IPS-15b (cell line): ENCODE data around the gene SLC1A4.

Experiments
- H3K27me3 ChIP-seq: one replicate; pipeline ENCODE4 v1.6.1; 2013; ENCODE audit warnings: low read length; ENCODE audit not compliant: control insufficient read depth, insufficient read depth
- H3K36me3 ChIP-seq: one replicate; pipeline ENCODE4 v1.6.1; 2013; ENCODE audit warnings: low read length; ENCODE audit not compliant: control insufficient read depth, insufficient read depth
- H3K4me1 ChIP-seq: one replicate; pipeline ENCODE4 v1.6.1; 2013; ENCODE audit warnings: mild to moderate bottlenecking, low read length; ENCODE audit not compliant: control insufficient read depth, insufficient read depth
- H3K4me3 ChIP-seq: one replicate; pipeline ENCODE4 v1.5.1; 2013; ENCODE audit warnings: low read depth, low read length
- H3K9ac ChIP-seq: one replicate; pipeline ENCODE4 v1.6.1; 2013; ENCODE audit warnings: low read depth, mild to moderate bottlenecking, low read length
- H3K9me3 ChIP-seq: one replicate; pipeline ENCODE4 v1.6.1; 2013; ENCODE audit warnings: mild to moderate bottlenecking, low read length; ENCODE audit not compliant: control insufficient read depth, insufficient read depth

SLC1A4 gene

DNA sequence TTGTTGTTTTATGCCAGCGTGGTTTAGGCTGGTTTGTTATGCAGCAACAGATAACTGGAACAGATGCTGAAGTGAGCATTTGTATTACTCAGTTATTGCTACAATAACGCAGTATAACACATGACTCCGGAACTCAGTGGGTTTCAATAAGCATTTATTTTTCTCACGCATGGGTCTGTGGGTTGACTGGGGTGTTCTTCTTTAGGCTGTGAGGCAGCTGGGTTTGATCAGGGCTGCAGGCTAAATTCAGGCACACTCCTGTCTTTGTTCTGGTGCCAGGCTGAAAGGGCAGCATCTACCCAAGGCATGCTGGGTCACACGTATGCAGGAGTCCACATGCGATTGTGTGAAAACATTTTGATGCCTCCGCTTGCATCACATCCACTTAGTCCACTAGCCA lies 3.8 kb upstream of the SLC1A4 start:
- Histone ChIP-seq H3K4me3 (no peak overlapping the region), H3K27me3 (peaks cover 41% of the 10 kb centered on the region)

DNA sequence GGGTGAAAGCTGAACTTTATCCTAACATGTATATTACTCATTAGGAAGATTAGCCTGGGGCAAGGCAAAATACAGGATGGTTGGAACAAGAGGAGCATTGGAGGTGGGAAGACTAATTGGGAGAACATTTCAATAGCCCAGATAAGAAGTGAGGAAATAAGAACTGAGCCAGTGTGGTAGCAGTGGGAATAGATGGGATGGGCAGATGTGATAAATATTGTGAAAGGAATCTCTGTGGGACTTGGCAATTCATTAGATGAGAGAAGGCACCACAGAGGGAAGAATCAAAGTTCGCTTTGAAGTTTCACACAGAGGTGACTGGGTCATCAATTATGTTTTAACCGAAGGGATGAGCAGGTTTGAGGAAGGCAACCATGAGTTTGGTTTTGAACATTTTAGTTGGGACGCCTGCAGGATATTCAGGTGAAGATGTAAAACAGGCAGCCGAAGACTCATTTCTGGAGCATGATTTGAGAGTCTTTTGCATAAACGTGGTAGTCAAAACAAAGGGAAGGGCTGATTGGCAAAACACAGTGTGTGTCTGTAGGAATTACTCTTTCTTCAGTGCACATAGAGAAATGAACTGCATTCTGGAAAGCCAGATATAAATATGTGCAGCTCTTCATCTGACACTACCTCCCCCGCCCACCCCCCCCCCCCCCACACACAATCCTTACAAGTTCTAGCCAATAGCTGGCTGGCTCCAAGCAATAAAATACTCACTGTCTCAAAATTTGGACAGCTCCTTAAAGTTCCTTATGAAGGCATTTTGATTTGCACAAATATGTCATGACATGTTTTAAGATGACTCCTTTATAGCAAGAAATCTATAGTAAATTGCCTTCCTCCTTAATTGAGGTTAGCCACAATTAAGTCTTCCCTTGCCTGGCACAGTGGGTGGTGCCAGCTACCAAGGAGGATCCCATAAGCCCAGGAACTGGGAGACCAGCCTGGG lies 1.9 kb upstream of the SLC1A4 start:
- Histone ChIP-seq H3K4me1 (no peaks in the 10 kb centered on the region), H3K9me3 (no peaks in the 10 kb centered on the region), H3K4me3 (no peak overlapping the region), H3K9ac (no peak overlapping the region), H3K27me3 (peaks cover 57% of the 10 kb centered on the region), H3K36me3 (no peaks in the 10 kb centered on the region)

More for the DNA sequence above, 3.8 kb upstream of the SLC1A4 start:
- Histone ChIP-seq H3K4me1 (no peaks in the 10 kb centered on the region), H3K9ac (no peak overlapping the region), H3K9me3 (no peaks in the 10 kb centered on the region), H3K36me3 (no peaks in the 10 kb centered on the region)

DNA sequence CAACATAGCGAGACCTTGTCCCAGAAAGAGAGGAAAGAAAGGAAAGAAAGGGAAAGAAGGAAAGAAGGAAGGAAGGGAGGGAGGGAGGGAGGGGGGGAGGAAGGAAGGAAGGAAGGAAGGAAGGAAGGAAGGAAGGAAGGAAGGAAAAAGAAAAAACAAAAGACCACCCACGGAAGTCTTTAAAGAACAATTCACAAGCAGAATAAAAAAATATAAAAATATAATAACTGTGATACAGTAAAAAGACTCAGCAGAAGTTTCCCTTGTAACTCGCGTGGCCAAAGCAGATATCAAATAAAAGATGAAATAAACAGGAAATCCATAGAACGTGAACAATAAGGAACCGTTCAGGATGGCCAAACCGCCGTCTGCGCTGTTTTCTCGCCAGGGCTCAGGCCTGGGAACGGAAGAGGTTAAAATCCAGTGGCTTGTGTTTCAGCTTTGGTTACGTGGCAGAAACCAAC lies 1.2 kb upstream of the SLC1A4 start:
- no peaks in the 10 kb centered on the region for H3K36me3 ChIP-seq
- peak overlapping the region; percentile 68 for H3K4me3 ChIP-seq
- no peaks in the 10 kb centered on the region for H3K4me1 ChIP-seq
- no peaks in the 10 kb centered on the region for H3K9me3 ChIP-seq
- H3K27me3 ChIP-seq = peaks cover 61% of the 10 kb centered on the region
- H3K9ac ChIP-seq = no peak overlapping the region

DNA sequence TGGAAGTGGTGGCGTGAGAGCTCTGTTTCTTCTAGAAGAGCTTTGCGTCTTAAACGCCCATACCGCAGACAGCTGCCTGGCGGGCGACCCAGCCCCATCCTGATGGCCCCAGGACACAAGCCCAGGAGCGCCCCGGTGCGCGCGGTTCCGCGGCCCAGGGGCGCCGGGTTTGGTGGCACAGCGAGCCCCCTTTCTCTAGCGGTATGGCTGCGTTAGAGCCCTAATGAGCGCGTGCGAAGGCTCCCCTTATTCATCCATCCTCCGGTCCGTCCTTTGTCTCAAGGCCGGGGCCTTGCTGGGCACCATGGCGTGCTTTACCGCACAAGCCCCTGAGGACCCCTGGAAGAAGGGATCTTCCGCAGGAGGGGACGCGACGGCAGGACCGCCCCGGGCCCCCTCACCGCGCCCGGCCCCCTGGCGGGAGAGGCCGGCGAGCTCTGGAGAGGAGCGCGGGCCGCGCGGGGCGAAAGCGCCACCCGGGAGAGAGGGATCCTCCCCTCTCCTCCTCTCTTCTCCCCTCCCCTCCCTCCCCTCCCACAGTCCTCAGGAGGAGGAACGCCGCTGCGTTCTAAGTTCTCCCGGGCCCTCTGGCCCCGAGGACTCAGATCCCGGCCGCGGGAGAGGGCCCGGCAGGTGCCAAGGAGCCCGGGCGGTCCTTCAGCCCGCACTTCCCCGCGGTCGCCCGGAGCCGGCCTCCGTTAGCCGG lies 626 bp upstream of the SLC1A4 start:
- H3K4me3 ChIP-seq = peak overlapping the region; percentile 68

DNA sequence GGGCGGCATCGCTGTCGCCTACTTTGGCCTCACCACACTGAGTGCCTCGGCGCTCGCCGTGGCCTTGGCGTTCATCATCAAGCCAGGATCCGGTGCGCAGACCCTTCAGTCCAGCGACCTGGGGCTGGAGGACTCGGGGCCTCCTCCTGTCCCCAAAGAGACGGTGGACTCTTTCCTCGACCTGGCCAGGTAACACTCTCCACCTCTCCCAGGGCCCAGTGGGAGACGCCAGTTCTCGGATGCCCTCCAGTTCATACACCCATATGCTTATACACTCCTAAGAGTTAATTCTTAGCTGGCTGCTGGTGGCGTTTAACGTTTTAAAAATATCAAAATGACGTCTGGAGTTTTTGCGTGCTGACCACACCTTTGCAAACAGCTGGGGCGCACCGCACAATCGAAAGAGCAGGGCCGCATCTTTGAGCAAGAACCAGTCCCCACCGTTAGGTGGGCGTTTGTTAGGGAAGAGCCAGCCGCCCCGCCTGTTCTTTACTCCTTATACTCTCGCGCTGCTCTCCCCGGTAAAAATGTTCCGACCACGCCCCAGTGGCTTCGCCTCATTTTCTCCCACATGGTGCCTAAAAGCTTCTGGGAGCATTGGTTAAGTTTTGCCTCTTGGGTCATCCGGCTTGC lies 899 bp downstream of the SLC1A4 start:
- H3K27me3 ChIP-seq = peaks cover 63% of the 10 kb centered on the region
- H3K4me3 ChIP-seq = peak overlapping the region; percentile 68
- H3K9me3 ChIP-seq = no peaks in the 10 kb centered on the region
- H3K9ac ChIP-seq = no peak overlapping the region
- H3K36me3 ChIP-seq = no peaks in the 10 kb centered on the region
- no peaks in the 10 kb centered on the region for H3K4me1 ChIP-seq

More for the DNA sequence above, 626 bp upstream of the SLC1A4 start:
- no peaks in the 10 kb centered on the region for H3K4me1 ChIP-seq
- H3K9ac ChIP-seq = no peak overlapping the region
- peaks cover 64% of the 10 kb centered on the region for H3K27me3 ChIP-seq
- H3K36me3 ChIP-seq = no peaks in the 10 kb centered on the region
- H3K9me3 ChIP-seq = no peaks in the 10 kb centered on the region

DNA sequence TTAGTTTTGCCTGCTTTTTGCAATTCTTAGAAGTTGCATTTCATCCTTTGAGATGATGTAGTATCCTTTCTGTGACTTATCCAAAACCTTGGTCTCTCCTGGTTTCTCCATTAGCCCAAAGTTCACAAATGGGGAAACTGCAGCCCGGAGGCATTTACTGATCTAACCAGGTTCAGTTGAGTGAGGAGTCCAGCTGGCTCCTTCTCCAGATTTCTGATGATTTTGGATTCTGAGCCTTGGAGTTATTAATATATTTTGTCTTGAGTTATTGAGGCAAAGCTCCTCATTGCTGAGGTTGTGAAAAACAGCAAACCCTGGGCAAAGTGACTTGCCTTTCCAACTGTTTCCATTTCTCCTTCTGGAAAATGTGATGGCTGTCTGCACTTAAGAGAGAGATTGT lies 1.7 kb downstream of the SLC1A4 start:
- H3K9me3 ChIP-seq = no peaks in the 10 kb centered on the region
- H3K27me3 ChIP-seq = peaks cover 55% of the 10 kb centered on the region
- H3K4me1 ChIP-seq = no peaks in the 10 kb centered on the region
- H3K36me3 ChIP-seq = no peaks in the 10 kb centered on the region
- H3K9ac ChIP-seq = no peak overlapping the region
- no peak overlapping the region for H3K4me3 ChIP-seq

DNA sequence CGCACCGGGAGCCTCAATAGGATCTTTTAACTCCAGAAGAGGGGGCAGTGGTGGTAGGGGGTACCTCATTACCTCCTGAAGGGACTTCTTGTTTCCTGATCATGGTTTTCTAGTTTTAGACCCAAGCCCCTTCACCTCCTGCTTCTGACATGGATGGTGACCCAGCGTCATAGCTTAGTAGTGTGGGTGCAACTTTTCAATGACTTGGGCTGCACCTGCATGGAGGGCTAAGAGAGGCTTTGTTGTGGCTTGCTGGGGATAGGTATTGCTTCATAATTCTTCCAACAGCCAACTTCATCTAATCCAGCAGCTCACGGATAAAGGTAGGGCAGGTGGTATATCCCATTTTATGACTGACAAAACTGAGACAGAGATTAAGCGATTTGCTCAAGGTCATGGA lies 3.0 kb downstream of the SLC1A4 start:
- no peaks in the 10 kb centered on the region for H3K36me3 ChIP-seq
- no peak overlapping the region for H3K9ac ChIP-seq
- no peaks in the 10 kb centered on the region for H3K4me1 ChIP-seq
- H3K4me3 ChIP-seq = no peak overlapping the region
- H3K27me3 ChIP-seq = peaks cover 42% of the 10 kb centered on the region
- no peaks in the 10 kb centered on the region for H3K9me3 ChIP-seq

DNA sequence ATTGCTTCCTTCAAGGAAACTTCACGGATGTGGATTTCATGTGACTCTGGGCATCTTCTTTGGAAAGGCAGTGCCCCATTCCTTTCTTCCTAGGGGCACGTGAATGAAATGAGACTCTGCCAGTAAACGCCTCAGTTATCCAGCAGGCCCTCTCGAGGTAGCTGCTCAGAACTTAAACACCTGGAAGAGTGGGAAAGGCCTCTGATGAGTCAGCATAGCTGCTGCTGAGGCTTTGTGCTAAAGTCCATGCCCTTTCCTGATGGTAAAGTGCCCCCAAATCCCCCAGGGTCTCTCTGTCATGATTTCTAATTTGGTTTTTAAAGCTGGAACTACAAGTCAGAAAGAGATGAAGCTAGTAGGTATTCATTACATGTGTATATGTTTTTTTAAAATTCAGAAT lies 3.8 kb downstream of the SLC1A4 start:
- Histone ChIP-seq H3K27me3 (peaks cover 37% of the 10 kb centered on the region), H3K9me3 (no peaks in the 10 kb centered on the region), H3K4me3 (no peak overlapping the region), H3K9ac (no peak overlapping the region), H3K36me3 (no peaks in the 10 kb centered on the region), H3K4me1 (no peaks in the 10 kb centered on the region)

DNA sequence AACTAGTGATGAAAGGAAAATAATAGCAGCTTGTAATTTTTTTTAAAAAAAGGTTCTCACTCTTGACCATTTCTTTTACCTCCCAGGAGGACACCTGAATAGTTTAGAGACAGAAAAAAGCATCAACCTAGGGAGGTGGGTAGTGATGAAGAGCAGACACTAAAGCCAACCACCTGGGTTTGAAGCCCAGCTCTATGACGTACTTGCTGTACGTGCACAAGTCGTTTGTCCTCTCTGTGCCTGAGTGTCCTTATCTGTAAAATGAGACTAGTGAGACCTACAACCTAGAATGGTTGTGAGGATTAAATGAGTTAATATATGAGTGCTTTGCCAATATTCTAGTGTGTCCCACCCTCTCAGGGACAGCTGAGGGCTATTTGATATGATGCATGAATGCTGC lies 5.8 kb downstream of the SLC1A4 start:
- Histone ChIP-seq H3K9ac (no peak overlapping the region), H3K27me3 (peaks cover 27% of the 10 kb centered on the region), H3K4me3 (no peak overlapping the region), H3K36me3 (no peaks in the 10 kb centered on the region), H3K4me1 (no peaks in the 10 kb centered on the region), H3K9me3 (no peaks in the 10 kb centered on the region)

DNA sequence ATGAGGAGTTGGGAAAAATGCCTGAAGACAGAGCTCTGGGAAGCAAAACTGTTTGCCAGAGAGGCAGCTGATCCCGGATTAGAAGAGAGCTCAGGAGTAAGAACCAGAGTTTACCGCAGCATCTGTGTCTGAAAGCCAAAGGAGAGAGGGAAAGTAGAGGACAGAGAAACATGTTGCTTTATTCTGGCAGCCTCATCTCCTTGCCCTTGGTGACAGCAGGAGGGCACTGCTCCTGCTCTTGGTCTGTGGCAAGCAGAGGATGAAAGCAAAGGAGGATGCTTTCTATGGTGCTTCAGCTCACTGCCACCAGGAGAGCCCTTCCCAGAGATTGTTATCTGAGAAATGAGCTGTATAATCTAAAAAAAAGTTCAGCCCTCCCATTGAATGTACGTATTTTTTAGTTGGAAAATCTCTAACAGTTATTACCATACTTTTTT lies 7.7 kb downstream of the SLC1A4 start:
- Histone ChIP-seq H3K9me3 (no peaks in the 10 kb centered on the region), H3K9ac (no peak overlapping the region), H3K27me3 (peaks cover 12% of the 10 kb centered on the region), H3K4me1 (no peaks in the 10 kb centered on the region), H3K4me3 (no peak overlapping the region), H3K36me3 (no peaks in the 10 kb centered on the region)

DNA sequence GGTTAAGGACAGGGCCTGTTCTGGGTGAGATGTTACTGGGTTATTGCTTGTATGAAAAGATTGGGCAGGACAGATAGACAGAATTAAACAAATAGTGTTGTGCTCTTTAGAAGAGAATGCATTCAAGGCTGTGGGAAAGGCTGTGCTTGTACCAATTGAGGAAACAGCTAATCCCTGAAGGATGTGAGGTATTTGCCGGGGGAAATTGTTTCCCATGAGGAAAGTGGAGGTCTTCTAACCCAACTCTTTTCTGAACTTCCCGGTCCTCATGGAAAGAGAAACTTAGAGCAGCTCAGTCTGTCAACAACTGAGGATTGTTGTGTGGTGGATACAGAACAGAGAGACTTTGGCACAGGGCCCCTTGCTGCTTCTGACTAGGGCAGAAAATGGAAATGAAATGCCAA lies 9.5 kb downstream of the SLC1A4 start:
- no peaks in the 10 kb centered on the region for H3K4me1 ChIP-seq
- no peaks in the 10 kb centered on the region for H3K27me3 ChIP-seq
- H3K9ac ChIP-seq = no peak overlapping the region
- no peaks in the 10 kb centered on the region for H3K36me3 ChIP-seq
- no peaks in the 10 kb centered on the region for H3K9me3 ChIP-seq
- H3K4me3 ChIP-seq = no peak overlapping the region
